Occipital lobe (tissue), 2 donors: Measurements from ENCODE around the gene PTPRN2. TPM values are rescaled to one million over a fixed set of nuclear protein-coding genes. Genes with fewer than 3 reads are reported as not detected.
"Not testable (repeated sequence)": the region's sequence is repeated elsewhere in the genome, so short reads cannot be mapped to it uniquely, and the experiment has no call there.

Source experiments
- DNase-seq: peaks from one replicate; lab custom pipeline; 2025; lab: John Stamatoyannopoulos, UW
- total RNA-seq: library from RNA; depleted of rRNA; stranded (reverse); fragments of >200 nt; gene quantifications from one replicate; pipeline ENCODE4 v1.2.3, GENCODE V29; 2014

PTPRN2 gene
- total RNA-seq, 1 donor from 2014 or later = 62.2 TPM

DNA sequence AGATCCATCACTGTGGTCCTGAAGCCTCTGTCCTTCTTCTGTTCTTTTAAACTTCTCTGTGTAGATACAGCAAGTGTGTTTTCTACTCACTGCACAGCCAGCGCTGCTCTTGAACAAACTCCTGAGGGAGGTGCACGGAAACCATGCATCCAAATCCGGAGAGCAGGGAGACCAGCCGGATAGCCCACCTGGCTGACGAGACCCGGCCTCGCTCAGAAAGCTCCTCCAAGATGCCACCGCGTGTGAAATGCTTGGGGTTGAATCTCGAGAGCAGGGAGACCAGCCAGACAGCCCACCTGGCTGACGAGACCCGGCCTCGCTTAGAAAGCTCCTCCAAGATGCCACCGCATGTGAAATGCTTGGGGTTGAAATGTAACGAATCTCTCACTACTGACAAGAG lies 602.0 kb downstream of the PTPRN2 start:
- no peak for DNase-seq

DNA sequence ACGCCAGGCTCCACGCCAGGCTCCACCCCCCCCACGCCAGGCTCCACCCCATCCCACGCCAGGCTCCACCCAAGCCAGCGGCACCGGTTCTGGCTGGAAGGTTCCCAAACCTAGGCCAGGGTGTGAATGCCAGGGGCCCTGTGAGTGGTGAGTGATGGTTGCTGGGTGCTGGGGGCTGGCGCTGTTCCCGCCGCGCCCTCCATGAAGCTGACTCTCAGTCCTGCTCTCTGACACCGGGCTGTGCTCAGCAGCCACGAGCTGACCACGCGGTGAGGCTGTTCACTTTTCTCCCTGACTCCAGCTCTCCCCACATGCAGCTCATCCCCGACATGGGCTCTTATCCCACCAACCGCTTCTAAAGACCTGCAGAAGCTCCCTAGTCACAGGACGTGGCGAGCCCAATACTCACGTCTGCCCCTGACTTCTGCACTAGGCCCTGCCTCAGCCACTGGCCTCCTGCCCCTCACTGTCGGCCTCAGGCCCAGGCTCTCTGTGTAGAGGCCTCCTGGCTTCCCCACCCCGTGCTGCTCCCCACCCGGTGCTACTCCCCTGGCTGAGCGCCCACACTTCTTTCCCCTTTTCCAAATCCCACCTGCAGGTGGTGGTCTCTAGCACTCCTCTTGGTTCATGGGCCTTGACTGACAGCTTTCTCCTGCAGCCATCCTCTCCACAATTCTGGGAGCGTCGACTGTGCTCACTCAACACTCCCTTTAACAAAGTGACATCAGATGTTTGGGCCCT lies 603.0 kb downstream of the PTPRN2 start:
- no peak for DNase-seq

DNA sequence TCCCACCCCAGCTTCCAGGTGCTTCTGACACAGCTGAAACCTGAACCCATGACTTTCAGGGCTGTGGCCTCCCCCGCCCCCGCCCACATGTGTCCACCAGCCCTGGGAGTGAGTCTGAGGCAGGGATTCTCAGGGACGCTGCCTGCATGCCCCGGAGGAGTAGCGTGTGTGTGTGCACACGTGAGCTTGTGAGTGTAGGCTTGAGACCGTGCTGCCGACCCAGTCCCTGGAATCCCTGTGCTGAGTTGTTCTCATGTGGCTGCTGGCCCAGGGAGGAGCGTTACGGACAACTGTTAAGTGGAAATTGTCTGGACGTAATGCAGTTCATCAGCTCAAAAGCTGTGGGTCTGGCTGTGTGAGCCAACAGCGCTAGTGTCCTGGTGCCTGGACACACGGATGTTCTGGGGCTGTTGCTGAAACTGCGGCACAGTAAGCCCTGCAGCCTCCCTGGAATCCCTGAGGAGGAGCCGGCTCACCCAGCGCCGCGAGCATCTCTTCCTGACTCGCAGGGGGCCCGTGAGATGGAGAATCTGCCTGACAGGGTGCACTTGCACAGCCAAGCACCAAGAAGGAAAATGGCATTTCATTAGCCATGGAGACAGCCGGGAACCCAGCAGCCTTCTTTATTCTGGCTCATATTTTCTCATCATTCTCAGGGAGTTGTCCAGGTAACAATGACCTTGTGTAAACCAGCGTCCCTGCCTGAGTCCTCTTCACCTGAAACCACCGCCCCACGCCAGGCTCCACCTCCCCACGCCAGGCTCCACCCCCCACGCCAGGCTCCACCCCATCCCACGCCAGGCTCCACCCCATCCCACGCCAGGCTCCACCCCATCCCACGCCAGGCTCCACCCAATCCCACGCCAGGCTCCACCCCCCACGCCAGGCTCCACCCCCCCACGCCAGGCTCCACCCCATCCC lies 603.9 kb downstream of the PTPRN2 start:
- DNase-seq = no peak

DNA sequence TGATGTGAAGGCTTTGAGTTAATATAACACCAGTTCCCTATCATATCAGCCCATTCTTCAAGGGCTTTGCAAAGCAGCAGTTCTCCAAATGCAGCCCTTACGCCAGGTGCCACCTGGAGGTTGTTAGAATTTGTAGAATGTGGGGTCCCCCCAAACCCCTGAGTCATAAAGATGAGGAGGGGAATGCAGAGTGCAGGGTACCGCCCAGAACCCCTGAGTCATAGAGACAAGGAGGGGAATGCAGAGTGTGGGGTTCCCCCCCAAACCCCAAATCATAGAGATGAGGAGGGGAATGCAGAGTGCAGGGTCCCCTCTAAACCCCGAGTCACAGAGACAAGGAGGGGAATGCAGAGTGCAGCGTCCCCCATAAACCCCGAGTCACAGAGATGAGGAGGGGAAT lies 605.8 kb downstream of the PTPRN2 start:
- DNase-seq = no peak

DNA sequence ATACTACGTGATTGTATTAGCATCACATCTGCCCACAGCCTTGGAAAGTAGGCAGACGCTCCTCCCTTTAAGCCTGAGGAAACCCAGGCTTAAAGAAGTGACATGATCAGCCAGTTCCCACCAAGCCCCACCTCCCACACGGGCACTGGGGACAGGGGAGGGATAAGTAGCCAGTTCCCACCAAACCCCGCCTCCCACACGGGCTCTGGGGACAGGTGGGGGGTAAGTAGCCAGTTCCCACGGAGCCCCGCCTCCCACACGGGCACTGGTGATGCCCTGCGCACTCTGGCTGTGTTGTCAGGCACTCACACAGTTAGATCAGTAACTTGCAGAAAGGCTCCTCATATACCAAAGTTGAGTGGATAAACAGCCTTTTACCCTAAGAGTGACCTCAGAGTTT lies 606.8 kb downstream of the PTPRN2 start:
- no peak for DNase-seq

DNA sequence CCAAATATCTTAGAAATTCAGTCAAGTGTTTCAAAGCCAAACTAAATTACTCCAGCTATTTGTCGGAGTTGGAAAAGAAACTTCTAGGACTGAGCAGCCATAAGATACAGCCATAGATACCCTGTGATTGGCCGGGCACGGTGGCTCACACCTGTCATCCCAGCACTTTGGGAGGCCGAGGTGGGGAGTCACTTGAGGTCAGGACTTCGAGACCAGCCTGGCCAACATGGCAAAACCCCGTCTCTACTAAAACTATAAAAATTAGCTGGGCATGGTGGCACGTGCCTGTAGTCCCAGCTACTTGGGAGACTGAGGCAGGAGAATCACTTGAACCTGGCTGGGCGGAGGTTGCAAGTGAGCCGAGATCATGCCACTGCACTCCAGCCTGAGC lies 607.3 kb downstream of the PTPRN2 start:
- DNase-seq = not testable (repeated sequence)

DNA sequence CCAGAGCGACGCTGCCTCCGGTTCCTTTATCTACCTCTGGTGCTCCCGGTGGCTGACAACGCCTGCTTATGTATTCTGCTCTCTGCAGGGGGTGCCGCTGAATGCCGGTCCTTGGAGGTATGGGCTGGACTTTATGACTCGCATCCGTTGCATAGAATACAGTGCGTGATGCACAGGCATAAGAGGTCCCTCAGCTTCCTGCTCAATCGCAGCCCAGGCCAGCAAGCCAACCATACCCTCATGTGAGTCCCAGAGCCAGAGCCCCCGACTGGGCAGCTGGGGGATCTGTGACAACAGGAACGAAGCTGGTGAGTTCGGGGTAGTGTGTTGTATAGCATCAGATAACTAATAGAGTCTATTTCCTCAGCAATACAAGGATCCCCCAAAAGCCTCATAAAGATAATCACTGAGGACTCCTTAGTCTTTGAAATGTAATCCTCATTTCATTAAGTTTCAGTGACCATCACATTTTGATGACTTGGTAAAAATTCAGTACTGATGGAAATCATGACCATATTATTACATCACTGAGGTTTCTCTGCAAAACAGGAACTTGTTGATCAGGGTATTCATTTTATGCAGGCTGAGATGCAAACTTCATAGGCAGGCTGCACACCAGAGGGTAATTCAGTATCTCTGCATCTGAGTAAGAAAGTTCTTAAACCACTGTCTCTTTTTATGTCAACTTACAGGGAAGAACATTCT lies 607.8 kb downstream of the PTPRN2 start:
- DNase-seq = no peak

DNA sequence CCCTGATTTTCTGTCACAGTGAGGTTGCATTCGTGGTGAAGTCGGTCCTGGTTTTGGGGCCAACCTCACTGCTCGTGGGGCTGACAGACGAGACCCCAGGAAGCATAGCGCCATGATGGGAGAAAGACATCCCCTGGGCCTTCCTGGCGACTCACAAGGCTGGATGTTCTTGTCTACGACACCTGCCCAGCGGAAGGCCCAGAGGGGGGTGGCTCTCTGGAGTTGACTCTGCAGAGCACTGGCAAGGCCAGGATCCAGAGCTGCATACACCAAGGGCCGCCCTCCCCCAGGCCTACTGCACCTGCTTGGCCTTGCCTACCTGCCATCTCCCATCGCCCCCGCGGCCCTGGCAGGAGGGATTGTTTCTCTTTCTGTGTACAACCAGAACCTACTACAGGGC lies 608.9 kb downstream of the PTPRN2 start:
- DNase-seq = no peak

DNA sequence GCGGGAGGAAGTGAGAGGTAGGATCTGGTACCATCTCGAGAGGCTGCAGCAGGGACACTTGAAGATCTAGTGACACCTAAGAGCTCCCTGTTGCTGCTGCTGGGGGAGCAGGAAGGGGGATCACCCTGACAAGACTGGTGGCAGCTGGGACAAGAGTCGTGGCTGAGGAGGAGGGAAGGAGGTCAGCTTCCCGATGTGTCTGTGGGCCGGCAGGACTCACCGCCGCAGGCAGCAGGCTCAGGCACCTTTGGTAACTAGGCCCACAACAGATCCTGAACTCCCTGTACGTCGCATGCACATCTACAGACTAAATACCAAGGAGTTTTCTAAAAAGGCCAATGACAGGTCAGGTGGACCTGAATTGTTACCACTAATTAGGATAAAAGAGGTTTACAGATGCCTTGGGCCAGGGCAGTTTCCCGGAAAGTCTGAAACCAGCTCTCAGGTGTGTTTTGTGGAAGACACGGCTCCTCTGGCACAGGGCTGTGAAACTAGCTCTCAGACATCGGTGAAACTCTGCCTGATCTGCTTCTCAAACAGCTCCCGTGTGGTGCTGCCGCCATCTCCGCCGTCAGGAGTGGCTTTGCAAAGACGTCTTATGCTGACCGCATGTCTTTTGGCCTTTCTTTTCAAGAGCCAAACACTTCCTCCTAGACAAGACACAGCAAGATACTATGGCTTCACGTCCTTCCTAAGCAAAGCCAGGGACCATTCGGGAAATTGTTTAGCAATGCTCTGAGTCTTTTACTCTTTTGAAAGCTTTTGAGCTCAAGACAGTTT lies 609.7 kb downstream of the PTPRN2 start:
- no peak for DNase-seq

DNA sequence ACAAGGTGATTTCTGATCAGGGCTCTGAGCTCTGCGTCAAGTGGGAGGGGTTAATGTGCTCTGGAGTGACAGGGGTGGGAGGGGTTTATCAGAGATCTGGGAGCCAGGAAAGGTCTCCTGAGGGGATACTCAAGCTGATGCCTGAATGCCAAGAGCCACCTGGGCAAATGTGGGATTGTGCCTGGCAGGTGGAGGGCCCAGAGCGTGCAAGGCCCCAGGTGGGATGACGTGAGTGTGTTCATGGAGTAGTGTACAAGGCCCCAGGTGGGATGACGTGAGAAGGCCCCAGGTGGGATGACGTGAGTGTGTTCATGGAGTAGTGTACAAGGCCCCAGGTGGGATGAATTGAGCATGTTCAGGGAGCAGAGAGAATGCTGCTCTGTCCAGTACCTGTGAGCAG lies 610.3 kb downstream of the PTPRN2 start:
- DNase-seq = no peak

DNA sequence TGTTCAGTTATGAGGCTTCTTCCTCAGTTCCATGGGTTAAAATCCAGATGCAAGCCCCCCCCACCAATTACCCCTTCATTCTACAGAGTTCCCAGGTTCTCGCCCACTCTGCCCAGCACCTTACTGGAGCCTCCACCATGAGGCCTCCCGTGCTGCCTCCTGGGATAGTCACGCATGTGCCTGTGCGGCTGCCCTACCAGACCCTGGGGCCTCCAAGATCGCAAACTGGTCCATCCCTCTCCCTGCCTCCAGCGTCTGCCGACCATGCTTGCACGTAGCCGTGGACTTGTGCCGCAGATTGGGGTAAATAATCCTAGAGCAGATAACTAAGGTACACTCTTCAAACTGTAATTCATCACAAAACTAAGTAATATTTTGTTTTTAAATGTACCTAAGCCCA lies 611.2 kb downstream of the PTPRN2 start:
- no peak for DNase-seq

DNA sequence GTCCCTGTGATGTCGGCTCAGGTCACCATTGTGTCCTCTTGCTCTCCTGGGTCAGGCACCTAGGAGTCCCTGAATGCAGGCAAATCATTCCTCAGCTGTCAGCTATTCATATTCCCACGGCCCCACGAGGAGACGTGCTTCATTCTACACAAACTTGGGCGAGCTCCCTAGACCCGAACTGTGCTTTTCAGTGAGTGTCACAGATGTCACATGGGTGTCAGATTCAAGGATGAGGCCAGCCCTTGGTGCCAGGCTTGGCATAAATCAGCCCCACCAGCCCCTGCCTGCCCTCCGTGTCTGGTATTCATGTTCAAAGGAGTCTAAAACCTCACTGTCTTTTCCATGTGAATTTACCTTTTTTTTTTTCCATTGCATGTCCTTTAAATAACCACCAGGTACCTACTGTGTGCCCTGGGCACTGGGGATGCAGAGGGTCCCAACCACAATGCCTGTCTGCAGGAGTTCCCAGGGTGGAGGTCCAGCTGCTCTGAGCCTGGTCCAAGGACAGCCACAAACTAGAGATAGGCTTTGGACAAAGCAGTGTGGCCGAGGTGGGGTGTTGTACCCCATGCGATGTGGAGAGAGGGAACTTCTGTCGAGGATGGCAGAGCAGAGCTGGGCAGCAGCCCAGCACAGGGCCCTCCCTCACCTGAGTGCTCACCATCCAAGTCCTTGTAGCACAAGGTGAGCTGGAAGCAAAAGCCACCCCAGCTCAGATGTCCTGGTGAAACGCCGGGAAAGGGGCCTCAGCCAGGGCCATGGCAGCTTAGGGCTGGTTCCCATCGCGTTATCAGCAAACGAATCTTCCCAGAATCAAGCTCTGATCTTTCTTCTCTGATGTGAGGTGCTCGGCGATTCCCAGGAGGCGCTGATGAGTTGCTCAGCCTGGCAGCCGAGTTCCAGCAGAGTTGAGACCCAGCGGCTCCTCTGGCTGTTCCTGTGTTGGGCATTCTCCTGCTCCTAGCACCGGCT lies 611.9 kb downstream of the PTPRN2 start:
- DNase-seq = no peak

DNA sequence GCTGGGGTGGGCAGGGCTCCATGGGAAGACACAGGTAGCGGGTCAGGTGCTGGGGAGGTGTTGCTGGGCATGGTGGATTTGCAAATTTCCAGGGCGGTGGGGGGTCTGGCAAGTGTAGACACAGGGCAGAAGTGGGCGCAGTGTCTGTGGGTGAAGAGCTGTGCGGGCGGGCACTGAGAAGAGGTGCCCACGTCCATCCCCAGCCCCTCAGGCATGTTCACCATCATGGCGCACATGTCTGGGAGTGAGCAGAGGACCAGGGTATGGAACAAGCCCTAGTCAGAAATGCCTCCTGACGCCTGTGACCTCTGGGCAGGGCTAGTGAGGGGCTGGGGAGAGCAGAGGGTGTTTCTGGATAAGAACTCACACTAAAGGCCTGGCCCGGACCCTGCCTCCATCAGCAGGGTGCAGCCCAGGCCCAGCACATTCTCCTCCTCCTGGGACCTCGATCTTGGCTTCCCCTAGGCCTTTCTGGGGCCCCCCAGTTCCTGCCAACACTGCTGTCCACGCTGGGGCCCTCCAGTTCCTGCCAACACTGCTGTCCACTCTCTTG lies 612.9 kb downstream of the PTPRN2 start:
- DNase-seq = no peak

DNA sequence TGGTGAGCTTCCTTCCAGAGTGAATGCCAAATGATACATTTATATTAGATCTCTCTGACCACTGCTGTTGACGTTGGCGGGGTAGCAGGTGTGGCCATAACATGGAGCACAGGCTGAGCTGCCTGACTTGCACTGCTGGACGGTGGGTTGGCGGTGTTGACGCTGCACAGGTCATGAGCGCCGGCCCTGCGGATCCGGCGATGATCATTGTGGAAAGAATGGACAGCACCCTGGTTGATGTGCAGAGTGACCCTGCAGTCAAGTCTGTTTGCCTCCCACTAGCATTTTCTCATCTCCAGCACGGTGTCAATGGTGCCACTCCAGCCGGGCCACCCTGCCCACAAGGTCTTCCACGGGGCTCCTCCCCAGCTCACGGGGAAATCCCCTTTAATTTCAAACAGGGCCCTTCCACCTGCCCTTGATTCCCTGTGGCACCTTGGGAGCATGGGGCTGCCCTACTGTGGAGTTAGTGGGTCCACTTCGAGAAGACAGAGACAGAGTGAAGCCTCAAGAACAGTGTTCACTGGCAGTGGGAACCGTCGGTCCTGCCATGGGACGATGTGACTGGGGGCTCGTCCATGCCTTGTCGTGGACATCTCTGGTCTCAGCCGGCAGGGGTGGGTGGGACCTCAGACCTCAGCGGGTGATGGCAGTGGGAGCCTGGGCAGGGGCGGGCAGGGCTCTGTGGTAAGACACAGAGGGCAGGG lies 613.5 kb downstream of the PTPRN2 start:
- no peak for DNase-seq

DNA sequence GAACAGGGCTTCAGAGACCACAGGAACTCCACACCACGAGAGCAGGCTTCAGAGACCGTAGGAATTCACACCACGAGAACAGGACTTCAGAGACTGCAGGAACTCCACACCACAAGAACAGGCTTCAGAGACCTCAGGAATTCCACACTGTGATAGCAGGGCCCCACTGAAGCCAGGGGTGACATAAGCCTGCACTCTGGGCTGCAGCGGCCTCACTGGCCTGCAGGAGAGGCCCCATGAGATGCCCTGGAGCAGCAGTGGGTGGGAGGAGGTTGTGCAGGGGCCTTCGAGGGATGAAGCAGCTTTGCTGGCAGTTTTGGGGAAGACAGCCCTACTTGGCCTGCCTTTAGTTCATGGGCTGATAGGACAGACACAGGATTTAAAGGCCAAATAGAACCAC lies 614.7 kb downstream of the PTPRN2 start:
- no peak for DNase-seq

DNA sequence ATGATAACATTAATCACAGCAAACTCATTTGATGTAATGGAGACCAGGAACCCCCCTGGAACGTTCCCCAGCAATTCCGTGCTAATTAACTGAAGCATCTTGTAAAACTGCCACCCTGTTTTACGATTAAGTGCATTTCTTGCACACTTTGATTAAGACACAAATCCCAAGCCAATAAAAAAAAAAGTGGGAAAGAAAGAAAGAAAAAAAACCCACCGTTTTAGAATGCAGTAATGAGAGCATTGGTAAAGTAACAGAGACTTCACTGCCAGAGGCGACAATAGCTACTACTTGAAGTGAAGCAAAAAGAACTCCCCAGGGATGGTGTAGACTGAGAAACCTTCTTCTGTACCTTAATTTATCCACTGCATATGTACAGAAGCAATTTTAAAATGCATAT lies 616.1 kb downstream of the PTPRN2 start:
- no peak for DNase-seq

DNA sequence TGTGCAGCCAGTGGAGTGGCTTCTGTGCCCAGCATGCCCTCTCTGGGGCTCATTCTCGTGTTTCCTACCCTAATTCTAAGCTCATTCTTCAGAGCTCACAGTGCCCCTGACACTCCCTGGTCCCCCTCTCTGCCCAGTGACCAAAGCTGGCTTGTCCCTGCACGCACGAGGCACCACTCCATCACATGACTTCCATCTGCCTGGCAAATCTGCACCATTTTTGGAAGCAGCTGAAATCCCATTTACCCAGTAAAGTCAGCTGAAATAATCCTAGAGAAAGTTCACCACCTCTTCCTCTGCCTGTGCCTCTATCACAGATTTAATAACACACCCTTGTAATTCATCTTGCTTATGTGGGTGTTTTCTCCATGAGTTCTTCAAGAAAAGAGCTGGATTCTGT lies 616.9 kb downstream of the PTPRN2 start:
- no peak for DNase-seq

DNA sequence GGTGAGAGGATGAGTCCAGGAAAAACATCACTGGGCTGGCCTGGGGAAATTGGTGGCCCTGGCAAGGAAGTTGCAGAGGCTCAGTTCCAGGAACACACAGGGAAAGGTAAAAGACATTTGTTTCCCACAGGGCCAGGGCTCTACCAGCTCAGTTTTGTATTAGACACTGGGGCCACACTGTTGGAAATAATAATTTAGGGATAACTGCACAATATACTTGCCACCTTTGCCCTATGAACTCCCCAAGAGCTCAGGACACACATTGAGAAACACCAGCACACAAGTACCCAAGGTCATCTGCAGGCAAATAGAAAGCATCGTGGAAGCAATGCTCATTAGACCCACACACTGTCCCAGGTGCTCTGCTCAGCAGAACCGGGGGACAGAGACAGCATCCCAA lies 617.6 kb downstream of the PTPRN2 start:
- DNase-seq = no peak

DNA sequence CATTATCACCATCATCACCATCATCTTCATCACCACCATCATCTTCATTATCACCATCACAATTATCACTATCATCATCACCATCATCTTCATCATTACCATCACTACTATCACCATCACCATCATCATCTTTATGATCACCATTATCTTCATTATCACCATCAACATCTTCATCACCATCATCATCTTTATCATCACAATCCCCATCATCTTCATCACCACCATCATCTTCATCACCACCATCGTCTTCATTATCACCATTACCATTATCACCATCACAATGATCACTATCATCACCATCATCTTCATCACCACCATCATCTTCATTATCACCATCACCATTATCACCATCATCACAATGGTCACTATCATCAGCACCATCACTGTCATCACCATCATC lies 621.1 kb downstream of the PTPRN2 start:
- no peak for DNase-seq
